Natural killer cell (primary cell): ENCODE data around the gene SMIM45.

Source experiments
- ATAC-seq, 3 donors: fragments of 150-1000 bp in 2 of 3; fragments of 200-7000 bp in 1 of 3; cut with Tn5 transposase; 1 replicate in 1 of 3; 2 replicates in 2 of 3; pipeline ENCODE4 v1.10.0; 2021; ENCODE audit warnings: mild to moderate bottlenecking in 2 of 3, moderate library complexity in 2 of 3
- DNase-seq, 2 donors: peaks; one replicate each; pipeline versions ENCODE4 v3.0.0 to v3.0.0-alpha.2; 2013 to 2021; ENCODE audit warnings: mixed read lengths in 1 of 2
- H3K27ac ChIP-seq: one replicate; pipeline ENCODE4 v1.5.1; 2013; ENCODE audit warnings: mild to moderate bottlenecking, low read length
- H3K27me3 ChIP-seq: one replicate; pipeline ENCODE4 v1.6.1; 2013; ENCODE audit warnings: low read length; ENCODE audit not compliant: control insufficient read depth, insufficient read depth
- H3K36me3 ChIP-seq: one replicate; pipeline ENCODE4 v1.6.1; 2013; ENCODE audit warnings: low read length; ENCODE audit not compliant: control insufficient read depth, insufficient read depth
- H3K4me1 ChIP-seq: one replicate; pipeline ENCODE4 v1.6.1; 2013; ENCODE audit warnings: low read length; ENCODE audit not compliant: control insufficient read depth, insufficient read depth
- H3K4me3 ChIP-seq: one replicate; pipeline ENCODE4 v1.5.1; 2013; ENCODE audit warnings: low read length
- H3K9me3 ChIP-seq: one replicate; pipeline ENCODE4 v1.6.1; 2013; ENCODE audit warnings: low read length; ENCODE audit not compliant: control insufficient read depth, insufficient read depth
- H3K27ac Mint-ChIP-seq, 2 donors: one replicate each; pipeline ENCODE4 v1.8.0; 2022; ENCODE audit warnings: mild to moderate bottlenecking in 2 of 2, mixed read lengths in 2 of 2, moderate library complexity in 1 of 2
- H3K27me3 Mint-ChIP-seq, 2 donors: one replicate each; pipeline ENCODE4 v1.8.0; 2022; ENCODE audit warnings: low read depth in 2 of 2, mixed read lengths in 2 of 2
- H3K36me3 Mint-ChIP-seq: one replicate; pipeline ENCODE4 v1.8.0; 2022; ENCODE audit warnings: mixed read lengths
- H3K4me1 Mint-ChIP-seq, 2 donors: one replicate each; pipeline ENCODE4 v1.8.0; 2022; ENCODE audit warnings: mixed read lengths in 2 of 2
- H3K4me3 Mint-ChIP-seq: one replicate; pipeline ENCODE4 v1.8.0; 2022; ENCODE audit warnings: mild to moderate bottlenecking, moderate library complexity, mixed read lengths
- H3K9me3 Mint-ChIP-seq, 2 donors: one replicate each; pipeline ENCODE4 v1.8.0; 2022; ENCODE audit warnings: mixed read lengths in 2 of 2
- WGBS: methylation state at CpG from one replicate; pipeline ENCODE4 v1.1.7; 2013; ENCODE audit warnings: missing lambda C conversion rate; ENCODE audit not compliant: insufficient coverage; 5-methylcytosine and 5-hydroxymethylcytosine counted together
- intact Hi-C: fragments of 100-400 bp; cut with micrococcal nuclease; formaldehyde crosslinking; loops from one replicate; pipeline ENCODE4 v1.14.2; 2022
- TF ChIP-seq, protein P1 (sequence below): fragments of 200-600 bp; IDR thresholded peaks from one replicate; pipeline ENCODE4 v1.8.0; 2022; ENCODE audit warnings: antibody characterized with exemption

The SMIM45 gene

DNA sequence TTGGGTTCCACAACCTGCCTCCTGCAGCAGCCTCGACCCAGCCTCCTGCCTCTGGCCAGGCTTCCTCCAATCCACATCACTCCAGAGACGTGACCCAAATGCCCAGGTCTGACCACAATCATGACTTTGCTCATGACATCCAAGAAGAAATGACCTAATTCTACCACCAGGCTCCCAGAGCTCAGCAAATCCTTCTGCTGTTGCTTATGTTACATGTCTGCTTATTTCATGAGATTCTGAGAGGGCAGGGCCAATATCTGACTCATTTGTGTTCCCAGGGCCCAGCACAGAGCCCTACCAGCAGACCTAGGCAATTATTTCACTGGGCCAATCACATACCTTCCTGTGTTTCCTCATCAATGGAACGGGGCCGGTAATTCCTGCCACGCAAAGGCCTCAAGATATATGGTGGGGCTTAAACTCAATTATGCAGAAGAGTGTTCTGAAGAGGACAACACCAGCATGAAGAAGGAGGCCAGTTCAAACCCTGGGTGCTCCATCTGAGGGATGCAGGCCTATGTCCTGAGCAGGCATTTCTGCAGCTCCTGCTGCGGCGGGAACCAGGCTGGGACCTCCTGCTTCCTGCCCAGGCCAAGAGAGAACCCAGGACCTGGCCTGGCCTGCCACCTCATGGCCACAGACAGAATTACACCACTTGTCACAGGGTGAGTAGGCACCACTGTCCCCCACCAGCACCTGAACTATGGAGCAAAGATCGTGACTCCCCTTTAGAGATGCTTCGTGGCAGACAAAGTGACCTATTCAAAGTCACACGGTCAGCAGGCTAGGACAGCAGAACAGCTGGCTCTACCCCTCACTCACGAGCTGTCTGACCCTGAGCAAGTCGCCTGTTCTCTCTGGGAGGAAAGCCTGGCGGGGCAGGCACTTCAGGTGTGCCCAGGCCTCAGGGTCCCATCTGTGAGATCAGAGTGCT, 10.9 kb upstream of the SMIM45 start:
- peaks cover 19 to 29% of the 10 kb centered on the region in 2 donors for H3K4me1 Mint-ChIP-seq
- no peak overlapping the region for H3K4me3 ChIP-seq
- ATAC-seq: peak; percentile 86 to 91 (median 88)

DNA sequence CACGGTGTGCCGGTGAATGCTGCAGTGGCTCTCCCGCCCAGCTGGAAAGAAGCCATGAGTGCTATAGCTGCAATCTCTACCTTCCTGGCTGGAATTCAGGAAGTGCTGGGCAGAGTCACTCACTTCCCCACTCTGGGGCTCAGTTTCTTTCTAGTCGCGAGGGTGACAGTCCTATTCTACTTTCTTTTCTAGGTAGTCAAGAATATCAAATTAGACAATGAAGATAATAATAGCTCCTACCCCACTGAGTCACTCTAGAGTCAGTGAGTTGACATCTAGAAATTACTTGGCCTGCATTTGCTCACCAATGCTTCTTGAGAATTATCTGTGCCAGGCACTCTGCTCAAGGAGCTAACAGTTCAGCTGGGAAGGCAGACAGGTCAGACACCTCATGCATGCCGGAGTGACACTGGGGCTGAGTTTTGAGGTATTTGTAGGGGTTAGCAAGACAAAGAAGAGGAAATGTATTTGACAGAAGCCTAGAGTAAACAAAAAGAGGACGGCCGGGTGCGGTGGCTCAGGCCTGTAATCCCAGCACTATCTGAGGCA, 8.2 kb upstream of the SMIM45 start:
- Mint-ChIP-seq H3K9me3 (no peaks in the 10 kb centered on the region), H3K36me3 (no peaks in the 10 kb centered on the region), H3K4me1 (peaks cover 21 to 40% of the 10 kb centered on the region in 2 donors), H3K27me3 (no peaks in the 10 kb centered on the region), H3K4me3 (peak overlapping the region; percentile 45), H3K27ac (no peak overlapping the region)
- 92% methylated on average over 7 of the region's 9 CpGs for WGBS
- H3K27ac ChIP-seq: no peak overlapping the region
- H3K4me1 ChIP-seq: peaks cover 50% of the 10 kb centered on the region
- no peaks in the 10 kb centered on the region for H3K36me3 ChIP-seq
- peak in 1 of 2 donors; percentile 6 for DNase-seq
- H3K27me3 ChIP-seq: no peaks in the 10 kb centered on the region
- H3K9me3 ChIP-seq: no peaks in the 10 kb centered on the region
- ATAC-seq: no peak
- intact Hi-C loops: no loop called here
- no peak overlapping the region for H3K4me3 ChIP-seq
- TF ChIP-seq, protein P1, sequence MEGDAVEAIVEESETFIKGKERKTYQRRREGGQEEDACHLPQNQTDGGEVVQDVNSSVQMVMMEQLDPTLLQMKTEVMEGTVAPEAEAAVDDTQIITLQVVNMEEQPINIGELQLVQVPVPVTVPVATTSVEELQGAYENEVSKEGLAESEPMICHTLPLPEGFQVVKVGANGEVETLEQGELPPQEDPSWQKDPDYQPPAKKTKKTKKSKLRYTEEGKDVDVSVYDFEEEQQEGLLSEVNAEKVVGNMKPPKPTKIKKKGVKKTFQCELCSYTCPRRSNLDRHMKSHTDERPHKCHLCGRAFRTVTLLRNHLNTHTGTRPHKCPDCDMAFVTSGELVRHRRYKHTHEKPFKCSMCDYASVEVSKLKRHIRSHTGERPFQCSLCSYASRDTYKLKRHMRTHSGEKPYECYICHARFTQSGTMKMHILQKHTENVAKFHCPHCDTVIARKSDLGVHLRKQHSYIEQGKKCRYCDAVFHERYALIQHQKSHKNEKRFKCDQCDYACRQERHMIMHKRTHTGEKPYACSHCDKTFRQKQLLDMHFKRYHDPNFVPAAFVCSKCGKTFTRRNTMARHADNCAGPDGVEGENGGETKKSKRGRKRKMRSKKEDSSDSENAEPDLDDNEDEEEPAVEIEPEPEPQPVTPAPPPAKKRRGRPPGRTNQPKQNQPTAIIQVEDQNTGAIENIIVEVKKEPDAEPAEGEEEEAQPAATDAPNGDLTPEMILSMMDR: no peak

More for the DNA sequence above, 10.9 kb upstream of the SMIM45 start:
- H3K27ac Mint-ChIP-seq: peak overlapping the region; percentile 83 to 91
- DNase-seq: peak; percentile 83 to 94
- no peak overlapping the region for H3K4me3 Mint-ChIP-seq
- Histone ChIP-seq H3K27me3 (no peaks in the 10 kb centered on the region), H3K27ac (peak overlapping the region; percentile 98), H3K9me3 (no peaks in the 10 kb centered on the region), H3K4me1 (peaks cover 57% of the 10 kb centered on the region), H3K36me3 (no peaks in the 10 kb centered on the region)
- H3K27me3 Mint-ChIP-seq: no peaks in the 10 kb centered on the region
- 46% methylated on average over 13 of the region's 13 CpGs for WGBS
- H3K36me3 Mint-ChIP-seq: no peaks in the 10 kb centered on the region
- intact Hi-C loops: loop anchor here (1.0 kb wide), 4 partner anchors 119 to 275 kb away; no protein-coding TSS in a partner anchor
- no peaks in the 10 kb centered on the region for H3K9me3 Mint-ChIP-seq
- TF ChIP-seq, protein P1: peak; percentile 88

DNA sequence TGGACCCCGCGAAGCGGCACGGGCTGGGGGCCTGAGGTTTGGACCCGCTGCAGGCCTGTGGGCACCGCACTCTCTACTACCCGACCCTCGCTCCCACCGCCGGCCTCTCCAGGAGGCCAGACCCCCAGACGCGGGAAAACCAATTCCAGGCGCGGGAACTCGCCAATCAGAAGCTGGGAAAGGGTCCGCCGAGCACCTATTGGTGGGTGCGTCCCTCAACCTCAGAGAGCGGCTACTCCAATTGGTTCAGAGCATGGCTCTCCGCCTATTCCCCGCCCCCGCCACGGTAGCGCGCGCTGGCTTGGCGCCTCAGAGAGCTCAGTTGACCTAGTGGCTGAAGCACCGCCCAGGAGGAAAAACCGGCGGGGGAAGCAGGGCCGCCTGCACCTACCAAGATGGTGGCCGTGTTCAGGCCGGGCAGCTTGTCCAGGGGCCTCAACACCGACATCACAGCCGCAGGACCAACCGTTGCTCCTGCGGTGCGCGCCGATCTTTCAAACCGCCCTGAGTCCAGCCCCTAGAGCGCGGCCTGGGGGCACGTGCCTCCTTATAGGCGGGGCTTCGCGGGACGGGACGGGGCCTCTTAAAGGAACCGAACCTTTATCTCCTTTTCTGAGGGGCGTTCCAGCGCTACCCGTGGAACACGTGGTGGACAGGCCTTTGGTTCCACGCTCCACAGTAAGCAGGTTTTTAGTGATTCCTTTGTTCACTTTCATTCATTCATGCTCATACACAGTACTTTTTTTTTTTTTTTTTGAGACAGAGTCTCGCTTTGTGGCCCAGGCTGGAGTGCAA, 5.1 kb upstream of the SMIM45 start, which contains the start of gene CENPM:
CENPM (minus strand) TSS at position 524 of the 795 bp plus-strand sequence; CDS start at position 448, 76 bp downstream.
- H3K4me1 ChIP-seq: peaks cover 21% of the 10 kb centered on the region
- ATAC-seq: peak; percentile 93 to 94 (median 94)
- H3K27me3 ChIP-seq: no peaks in the 10 kb centered on the region
- DNase-seq: peak; percentile 82 to 89
- TF ChIP-seq, protein P1: no peak
- H3K4me3 Mint-ChIP-seq: peak within 1 kb of the TSS; percentile 89
- H3K4me1 Mint-ChIP-seq: peaks cover 8 to 17% of the 10 kb centered on the region in 2 donors
- intact Hi-C loops: loop anchor here (2.0 kb wide), 1 partner anchor 114 kb away; the partner anchor contains the start of gene SREBF2
- no peaks in the 10 kb centered on the region for H3K27me3 Mint-ChIP-seq
- no peaks in the 10 kb centered on the region for H3K9me3 ChIP-seq
- peak within 1 kb of the TSS; percentile 36 for H3K27ac ChIP-seq
- H3K27ac Mint-ChIP-seq: peak within 1 kb of the TSS; percentile 36 to 76
- H3K36me3 Mint-ChIP-seq: no peaks in the 10 kb centered on the region
- H3K36me3 ChIP-seq: no peaks in the 10 kb centered on the region
- 1% methylated on average over 56 of the region's 56 CpGs for WGBS
- H3K4me3 ChIP-seq: peak within 1 kb of the TSS; percentile 63
- no peaks in the 10 kb centered on the region for H3K9me3 Mint-ChIP-seq
